Measurements from ENCODE around the gene AQP2.

GRCh38 chr12:49969027-49969426, 18.5 kb downstream of the AQP2 start:
- TF ChIP-seq POLR2A (IDR thresholded peaks at IDR 0.05) (no peak), CTCF (IDR thresholded peaks at IDR 0.05 in 4 of 5, conservative IDR thresholded peaks at IDR 0.05 in 1 of 5) (no peak)
